ENCODE measurements around the gene IMPG2. TPM values are rescaled to one million over a fixed set of nuclear protein-coding genes. Genes with fewer than 3 reads are reported as not detected.

The IMPG2 gene
- polyA plus RNA-seq, 1 donor: 0.57 TPM

DNA sequence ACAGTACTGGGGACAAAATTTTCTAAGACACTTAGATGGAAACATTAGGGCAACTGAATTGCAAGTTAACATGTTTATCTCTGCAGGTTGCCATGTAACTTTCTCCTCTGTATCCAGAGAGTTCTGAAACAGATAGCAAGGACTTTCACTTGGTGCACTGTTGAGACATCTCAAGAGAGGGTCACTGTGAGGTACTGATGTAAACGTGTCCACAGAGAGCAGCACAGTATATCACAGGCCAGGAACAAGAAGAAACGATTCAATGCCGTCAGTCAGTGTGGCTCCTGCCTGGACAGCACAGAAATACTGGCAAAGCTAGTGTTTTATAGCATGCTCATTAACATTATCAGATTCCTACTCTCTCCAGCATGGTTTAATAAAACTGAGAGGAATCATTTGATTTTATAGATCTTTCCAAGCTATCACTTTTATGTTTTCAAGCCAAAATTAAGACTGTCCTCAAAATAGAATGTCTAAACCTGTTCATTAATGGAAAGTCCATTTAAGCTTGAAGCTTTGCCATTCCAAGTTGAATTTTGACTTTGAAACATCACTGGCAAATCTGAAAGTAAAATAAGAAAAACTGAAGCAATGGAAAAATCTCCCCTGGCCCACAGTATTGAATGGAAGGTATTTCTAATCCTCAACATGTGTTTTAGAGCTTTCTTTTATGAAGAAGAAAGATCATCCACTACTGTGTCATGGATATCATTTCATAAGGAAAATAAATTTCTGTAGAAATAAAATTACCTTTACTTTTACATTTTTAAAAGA is 102.7 kb downstream of the IMPG2 start:
- H3K4me1 ChIP-seq (ENCODE audit: control insufficient read depth, insufficient read depth, low read length): no peaks in the 10 kb centered on the region
- H3K27ac ChIP-seq (ENCODE audit: low read length): no peak overlapping the region
- peaks cover 2% of the 10 kb centered on the region for H3K9me3 ChIP-seq (ENCODE audit: control insufficient read depth, low read depth, low read length)
- H3K4me3 ChIP-seq (ENCODE audit: low read length): no peak overlapping the region
- no peaks in the 10 kb centered on the region for H3K36me3 ChIP-seq (ENCODE audit: control insufficient read depth, insufficient read depth, low read length)
- DNase-seq: no peak
- WGBS (ENCODE audit: insufficient coverage, low lambda C conversion rate): 60% methylated on average over 2 of the region's 3 CpGs
- H3K27me3 ChIP-seq (ENCODE audit: control insufficient read depth, insufficient read depth, low read length): no peaks in the 10 kb centered on the region

DNA sequence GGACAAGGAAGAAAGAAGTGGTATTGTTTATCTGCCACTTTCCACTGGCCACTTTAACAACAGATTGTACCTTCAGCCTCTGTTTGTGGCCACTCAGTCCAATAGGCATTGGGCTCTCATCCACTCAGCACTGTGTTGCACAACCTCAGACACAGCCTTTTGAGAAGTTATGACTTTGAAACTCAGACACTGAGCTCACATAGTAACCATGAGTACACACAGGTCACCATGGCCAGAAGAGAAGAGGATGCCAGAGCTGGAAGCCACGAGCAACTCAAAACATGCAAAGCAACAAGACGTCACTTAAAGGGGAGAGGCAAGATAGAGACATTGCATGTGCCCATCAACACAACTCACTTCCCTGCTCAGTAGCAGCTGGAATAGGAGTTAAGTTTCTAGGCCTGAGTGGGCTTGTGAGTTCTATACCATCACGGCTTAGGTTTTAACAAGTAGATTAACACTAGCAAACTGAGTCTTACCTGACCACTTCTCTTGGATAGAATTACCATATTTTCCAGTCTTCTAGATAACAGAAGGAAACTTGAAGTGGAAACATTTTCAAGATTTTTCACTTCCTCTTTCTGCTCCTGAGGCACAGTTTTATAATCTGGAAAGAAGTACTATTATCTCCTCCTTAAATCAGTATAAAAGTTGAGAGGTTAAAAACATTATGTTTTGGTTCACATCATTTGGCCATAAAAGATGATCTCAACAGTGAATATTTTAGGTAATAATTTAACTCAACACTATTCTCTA is 103.5 kb downstream of the IMPG2 start:
- Histone ChIP-seq H3K27ac (ENCODE audit: low read length) (no peak overlapping the region), H3K4me1 (ENCODE audit: control insufficient read depth, insufficient read depth, low read length) (no peaks in the 10 kb centered on the region), H3K36me3 (ENCODE audit: control insufficient read depth, insufficient read depth, low read length) (no peaks in the 10 kb centered on the region), H3K27me3 (ENCODE audit: control insufficient read depth, insufficient read depth, low read length) (no peaks in the 10 kb centered on the region), H3K9me3 (ENCODE audit: control insufficient read depth, low read depth, low read length) (peaks cover 2% of the 10 kb centered on the region), H3K4me3 (ENCODE audit: low read length) (no peak overlapping the region)
- WGBS (ENCODE audit: insufficient coverage, low lambda C conversion rate): no CpG with 5 or more reads among the region's 3 CpGs
- no peak for DNase-seq

DNA sequence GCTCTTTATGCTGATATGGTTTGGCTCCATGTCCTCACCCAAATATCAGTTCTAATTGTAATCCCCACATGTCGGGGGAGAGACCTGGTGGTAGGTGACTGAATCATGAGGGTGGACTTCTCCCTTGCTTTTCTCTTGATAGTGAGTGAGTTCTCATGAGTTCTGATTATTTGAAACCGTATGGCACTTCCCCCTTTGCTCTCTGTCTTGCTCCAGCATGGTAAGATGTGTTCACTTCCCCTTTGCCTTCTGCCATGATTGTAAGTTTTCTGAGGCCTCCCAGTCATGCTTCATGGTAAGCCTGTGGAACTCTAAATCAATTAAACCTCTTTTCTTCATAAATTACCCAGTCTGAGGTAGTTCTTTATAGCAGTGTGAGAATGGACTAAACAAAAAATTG is 107.6 kb downstream of the IMPG2 start:
- Histone ChIP-seq H3K27me3 (ENCODE audit: control insufficient read depth, insufficient read depth, low read length) (no peaks in the 10 kb centered on the region), H3K9me3 (ENCODE audit: control insufficient read depth, low read depth, low read length) (no peaks in the 10 kb centered on the region), H3K4me1 (ENCODE audit: control insufficient read depth, insufficient read depth, low read length) (no peaks in the 10 kb centered on the region), H3K27ac (ENCODE audit: low read length) (no peak overlapping the region), H3K36me3 (ENCODE audit: control insufficient read depth, insufficient read depth, low read length) (no peaks in the 10 kb centered on the region), H3K4me3 (ENCODE audit: low read length) (no peak overlapping the region)
- 40% methylated on average over 1 of the region's 2 CpGs for WGBS (ENCODE audit: insufficient coverage, low lambda C conversion rate)
- DNase-seq: no peak

DNA sequence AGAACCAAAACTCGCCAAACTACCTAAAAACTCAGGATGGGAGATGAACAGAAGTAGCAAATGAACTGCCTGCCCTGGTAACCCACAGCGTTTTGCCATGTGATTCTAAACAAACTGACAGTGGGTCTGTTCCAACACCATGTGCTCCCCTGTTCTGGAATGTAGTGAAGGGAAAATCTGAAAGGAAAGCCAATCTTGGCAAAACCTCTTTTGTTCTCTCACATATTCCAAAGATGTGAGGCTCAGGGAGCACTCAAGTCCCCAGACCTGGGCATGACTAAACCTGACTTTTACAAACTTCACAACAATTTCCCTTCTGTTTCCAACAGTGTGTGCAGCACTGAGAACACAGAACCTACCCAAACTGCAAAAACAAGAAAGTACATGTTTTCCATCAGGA is 116.1 kb downstream of the IMPG2 start:
- no peak for DNase-seq
- H3K27me3 ChIP-seq (ENCODE audit: control insufficient read depth, insufficient read depth, low read length): no peaks in the 10 kb centered on the region
- no peaks in the 10 kb centered on the region for H3K4me1 ChIP-seq (ENCODE audit: control insufficient read depth, insufficient read depth, low read length)
- no peak overlapping the region for H3K27ac ChIP-seq (ENCODE audit: low read length)
- no peak overlapping the region for H3K4me3 ChIP-seq (ENCODE audit: low read length)
- no peaks in the 10 kb centered on the region for H3K9me3 ChIP-seq (ENCODE audit: control insufficient read depth, low read depth, low read length)
- no CpG with 5 or more reads among the region's 2 CpGs for WGBS (ENCODE audit: insufficient coverage, low lambda C conversion rate)
- no peaks in the 10 kb centered on the region for H3K36me3 ChIP-seq (ENCODE audit: control insufficient read depth, insufficient read depth, low read length)

DNA sequence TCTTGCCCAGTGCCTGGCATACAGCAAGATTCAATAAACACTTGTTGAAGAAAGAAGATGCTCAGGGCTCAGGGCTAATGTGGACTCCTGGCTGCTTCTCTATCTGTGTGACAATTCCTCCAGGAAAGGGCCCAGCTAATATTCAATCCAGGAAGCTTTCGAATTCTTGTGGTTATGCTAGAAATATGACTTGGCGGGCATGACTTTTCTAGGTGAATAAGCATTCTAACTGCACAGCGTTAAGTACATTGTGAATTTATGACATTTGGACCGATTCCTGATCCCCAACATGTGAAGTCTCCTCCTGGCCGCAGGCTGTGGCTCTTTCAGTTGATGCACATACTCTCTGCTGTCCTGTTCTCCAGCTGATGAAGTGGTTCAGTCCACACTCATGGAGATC is 117.0 kb downstream of the IMPG2 start:
- H3K9me3 ChIP-seq (ENCODE audit: control insufficient read depth, low read depth, low read length): no peaks in the 10 kb centered on the region
- no peak overlapping the region for H3K27ac ChIP-seq (ENCODE audit: low read length)
- WGBS (ENCODE audit: insufficient coverage, low lambda C conversion rate): no CpG with 5 or more reads among the region's 5 CpGs
- no peaks in the 10 kb centered on the region for H3K36me3 ChIP-seq (ENCODE audit: control insufficient read depth, insufficient read depth, low read length)
- no peak overlapping the region for H3K4me3 ChIP-seq (ENCODE audit: low read length)
- DNase-seq: no peak
- H3K27me3 ChIP-seq (ENCODE audit: control insufficient read depth, insufficient read depth, low read length): no peaks in the 10 kb centered on the region
- H3K4me1 ChIP-seq (ENCODE audit: control insufficient read depth, insufficient read depth, low read length): no peaks in the 10 kb centered on the region

DNA sequence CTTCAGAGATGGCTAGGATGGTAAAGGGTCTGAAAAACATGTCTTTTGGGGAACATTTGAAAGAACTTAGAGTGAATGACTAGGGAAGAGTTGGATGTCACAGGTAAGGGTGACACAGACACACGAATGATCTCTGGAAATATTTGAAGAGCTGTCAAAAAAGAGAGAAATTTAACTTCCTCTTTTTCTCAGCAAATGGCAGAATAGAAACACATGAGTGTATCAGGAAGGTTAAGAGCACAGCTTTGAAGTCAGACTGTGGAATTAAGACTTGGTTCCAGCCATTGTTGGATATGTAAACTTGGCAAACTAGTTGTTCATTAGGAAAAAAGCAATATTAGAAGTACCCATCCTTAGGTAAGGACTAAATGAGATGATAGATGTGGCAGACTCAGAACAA is 117.7 kb downstream of the IMPG2 start:
- Histone ChIP-seq H3K4me1 (ENCODE audit: control insufficient read depth, insufficient read depth, low read length) (no peaks in the 10 kb centered on the region), H3K9me3 (ENCODE audit: control insufficient read depth, low read depth, low read length) (no peaks in the 10 kb centered on the region), H3K4me3 (ENCODE audit: low read length) (no peak overlapping the region), H3K27ac (ENCODE audit: low read length) (no peak overlapping the region), H3K27me3 (ENCODE audit: control insufficient read depth, insufficient read depth, low read length) (no peaks in the 10 kb centered on the region), H3K36me3 (ENCODE audit: control insufficient read depth, insufficient read depth, low read length) (no peaks in the 10 kb centered on the region)
- no CpG with 5 or more reads among the region's 1 CpG for WGBS (ENCODE audit: insufficient coverage, low lambda C conversion rate)
- no peak for DNase-seq

DNA sequence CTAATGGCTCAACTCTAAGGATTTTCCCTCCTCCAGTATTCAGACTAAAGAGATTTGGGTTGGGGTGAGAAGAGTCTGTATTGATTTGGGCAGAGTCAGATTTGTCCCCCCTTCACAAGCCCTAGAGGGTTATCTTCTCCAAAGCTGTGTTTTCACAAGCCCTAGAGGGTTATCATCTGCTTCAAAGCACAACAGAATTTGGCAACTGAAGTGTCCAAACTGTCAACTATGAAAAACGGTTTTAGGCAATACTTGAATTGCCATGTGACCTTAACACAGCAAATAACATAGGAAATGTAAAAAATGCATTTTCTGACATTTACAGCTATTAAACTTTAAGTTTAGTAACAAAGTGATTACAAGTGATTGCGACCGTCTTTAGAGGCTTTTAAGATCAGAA is 119.9 kb downstream of the IMPG2 start:
- H3K4me1 ChIP-seq (ENCODE audit: control insufficient read depth, insufficient read depth, low read length): no peaks in the 10 kb centered on the region
- no peaks in the 10 kb centered on the region for H3K9me3 ChIP-seq (ENCODE audit: control insufficient read depth, low read depth, low read length)
- no peaks in the 10 kb centered on the region for H3K36me3 ChIP-seq (ENCODE audit: control insufficient read depth, insufficient read depth, low read length)
- H3K27me3 ChIP-seq (ENCODE audit: control insufficient read depth, insufficient read depth, low read length): no peaks in the 10 kb centered on the region
- WGBS (ENCODE audit: insufficient coverage, low lambda C conversion rate): 15% methylated on average over 3 of the region's 3 CpGs
- H3K27ac ChIP-seq (ENCODE audit: low read length): no peak overlapping the region
- no peak for DNase-seq
- no peak overlapping the region for H3K4me3 ChIP-seq (ENCODE audit: low read length)

DNA sequence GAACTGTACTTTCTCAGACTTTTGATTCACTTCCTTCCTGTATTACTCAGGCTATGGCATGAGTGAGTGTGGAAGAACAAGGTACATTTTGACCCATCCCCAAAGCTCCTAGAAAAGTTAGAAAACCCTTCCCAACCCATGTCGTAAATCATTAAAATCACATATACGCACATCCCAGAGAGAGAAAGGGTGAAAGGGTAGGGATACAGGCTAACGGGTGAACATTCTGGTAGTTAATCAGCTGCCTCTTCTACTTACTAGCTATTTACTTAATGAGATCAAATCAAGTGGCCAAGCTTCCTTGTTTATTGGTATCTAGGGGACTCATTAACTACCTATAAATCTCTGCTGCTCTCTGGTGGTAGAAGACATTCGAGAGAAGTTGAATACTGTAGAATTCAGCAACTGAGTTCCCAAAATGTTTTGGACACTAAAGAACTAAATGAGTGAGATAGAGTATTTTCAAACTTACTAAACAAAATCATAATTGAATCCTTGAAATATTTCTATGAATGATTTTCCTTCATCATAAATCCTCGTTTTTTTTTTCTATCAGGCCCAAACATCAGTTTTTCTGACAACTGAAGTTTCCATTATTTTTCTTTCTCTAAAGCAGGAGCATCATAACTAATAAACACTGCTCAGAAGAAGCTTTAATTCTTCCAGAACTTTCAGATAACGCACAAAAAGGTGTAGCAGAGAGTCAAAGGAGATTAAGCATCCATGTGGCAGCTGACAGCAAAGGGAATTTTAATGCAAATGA is 124.2 kb downstream of the IMPG2 start:
- H3K27me3 ChIP-seq (ENCODE audit: control insufficient read depth, insufficient read depth, low read length): no peaks in the 10 kb centered on the region
- no peak overlapping the region for H3K27ac ChIP-seq (ENCODE audit: low read length)
- no peaks in the 10 kb centered on the region for H3K36me3 ChIP-seq (ENCODE audit: control insufficient read depth, insufficient read depth, low read length)
- peak; percentile 33 to 50 for DNase-seq
- H3K4me3 ChIP-seq (ENCODE audit: low read length): no peak overlapping the region
- no peaks in the 10 kb centered on the region for H3K4me1 ChIP-seq (ENCODE audit: control insufficient read depth, insufficient read depth, low read length)
- no peaks in the 10 kb centered on the region for H3K9me3 ChIP-seq (ENCODE audit: control insufficient read depth, low read depth, low read length)
- 47% methylated on average over 1 of the region's 6 CpGs for WGBS (ENCODE audit: insufficient coverage, low lambda C conversion rate)

DNA sequence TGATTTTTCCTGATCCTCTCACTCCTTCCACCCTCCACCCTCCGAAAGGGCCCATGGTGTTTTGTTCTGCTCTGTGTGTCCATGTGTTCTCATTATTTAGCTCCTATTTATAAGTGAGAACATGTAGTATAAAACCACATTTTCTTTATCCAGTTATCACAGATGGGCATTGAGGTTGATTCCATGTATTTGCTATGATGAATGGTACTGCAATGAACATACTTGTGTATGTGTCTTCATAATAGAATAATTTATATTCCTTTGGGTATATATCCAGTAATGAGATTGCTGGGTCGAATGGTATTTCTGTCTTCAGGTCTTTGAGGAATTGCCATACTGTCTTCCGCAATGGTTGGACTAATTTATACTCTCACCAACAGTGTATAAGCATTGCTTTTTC is 126.0 kb downstream of the IMPG2 start:
- Histone ChIP-seq H3K4me3 (ENCODE audit: low read length) (no peak overlapping the region), H3K27ac (ENCODE audit: low read length) (no peak overlapping the region), H3K4me1 (ENCODE audit: control insufficient read depth, insufficient read depth, low read length) (no peaks in the 10 kb centered on the region), H3K27me3 (ENCODE audit: control insufficient read depth, insufficient read depth, low read length) (no peaks in the 10 kb centered on the region), H3K9me3 (ENCODE audit: control insufficient read depth, low read depth, low read length) (no peaks in the 10 kb centered on the region), H3K36me3 (ENCODE audit: control insufficient read depth, insufficient read depth, low read length) (no peaks in the 10 kb centered on the region)
- DNase-seq: no peak
- 89% methylated on average over 1 of the region's 3 CpGs for WGBS (ENCODE audit: insufficient coverage, low lambda C conversion rate)

DNA sequence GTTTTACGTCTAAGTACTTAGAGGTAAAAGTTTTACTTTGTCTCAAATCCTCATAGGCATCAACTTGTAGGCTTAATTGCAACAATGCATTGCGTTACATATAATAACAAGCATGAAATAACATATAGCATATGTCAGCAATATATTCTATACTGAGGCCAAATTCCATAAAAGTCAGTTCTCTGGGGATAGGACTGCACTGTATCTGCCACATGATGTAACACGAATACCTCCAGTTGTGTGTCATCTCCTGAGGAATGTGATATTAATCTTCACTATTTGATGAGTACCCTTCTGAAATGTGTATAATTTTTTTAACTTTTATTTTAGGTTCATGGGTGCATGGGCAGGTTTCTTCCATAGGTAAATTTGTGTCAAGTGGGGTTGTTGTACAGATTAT is 126.4 kb downstream of the IMPG2 start:
- H3K4me1 ChIP-seq (ENCODE audit: control insufficient read depth, insufficient read depth, low read length): no peaks in the 10 kb centered on the region
- H3K27ac ChIP-seq (ENCODE audit: low read length): no peak overlapping the region
- H3K36me3 ChIP-seq (ENCODE audit: control insufficient read depth, insufficient read depth, low read length): no peaks in the 10 kb centered on the region
- H3K9me3 ChIP-seq (ENCODE audit: control insufficient read depth, low read depth, low read length): no peaks in the 10 kb centered on the region
- no peak overlapping the region for H3K4me3 ChIP-seq (ENCODE audit: low read length)
- 100% methylated on average over 2 of the region's 3 CpGs for WGBS (ENCODE audit: insufficient coverage, low lambda C conversion rate)
- no peaks in the 10 kb centered on the region for H3K27me3 ChIP-seq (ENCODE audit: control insufficient read depth, insufficient read depth, low read length)
- no peak for DNase-seq
